ENCODE data around the gene CMTM4. TPM values are rescaled to one million over a fixed set of nuclear protein-coding genes. Genes with fewer than 3 reads are reported as not detected.
"Not testable (repeated sequence)": the region's sequence is repeated elsewhere in the genome, so short reads cannot be mapped to it uniquely, and the experiment has no call there.

The CMTM4 gene
- total RNA-seq, 2 experiments from 2014 or later = 0.73 to 0.84 TPM

DNA sequence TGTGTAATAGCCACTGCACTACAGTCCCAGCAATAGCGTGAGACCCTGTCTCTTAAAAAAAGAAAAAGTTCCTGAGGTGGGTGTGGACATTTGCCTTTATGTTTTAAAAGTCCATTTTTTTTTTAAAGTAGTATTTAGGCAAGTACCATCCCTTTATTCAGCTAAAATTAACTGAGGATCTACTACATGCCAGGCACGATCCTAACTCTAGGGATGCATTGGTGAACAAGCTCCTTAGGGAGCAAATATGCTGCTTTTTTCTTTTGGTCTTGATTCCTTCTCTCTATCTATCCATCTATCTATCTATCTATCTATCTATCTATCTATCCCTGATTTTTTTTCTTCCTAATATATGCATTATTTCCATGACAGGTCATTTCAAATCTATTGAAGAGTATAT lies 47.4 kb downstream of the CMTM4 start:
- Mint-ChIP-seq H3K9me3 (no peaks in the 10 kb centered on the region), H3K4me3 (no peak overlapping the region), H3K4me1 (peaks cover 15% of the 10 kb centered on the region), H3K36me3 (ENCODE audit: low read depth) (no peaks in the 10 kb centered on the region), H3K27me3 (peaks cover 2% of the 10 kb centered on the region), H3K27ac (no peak overlapping the region)
- CTCF ChIA-PET = interaction anchor here (0.6 kb wide), 2 partner anchors 113 to 307 kb away, joined by 3 read pairs; no protein-coding TSS in a partner anchor
- no peak for DNase-seq
- POLR2A ChIA-PET = no interaction called here

DNA sequence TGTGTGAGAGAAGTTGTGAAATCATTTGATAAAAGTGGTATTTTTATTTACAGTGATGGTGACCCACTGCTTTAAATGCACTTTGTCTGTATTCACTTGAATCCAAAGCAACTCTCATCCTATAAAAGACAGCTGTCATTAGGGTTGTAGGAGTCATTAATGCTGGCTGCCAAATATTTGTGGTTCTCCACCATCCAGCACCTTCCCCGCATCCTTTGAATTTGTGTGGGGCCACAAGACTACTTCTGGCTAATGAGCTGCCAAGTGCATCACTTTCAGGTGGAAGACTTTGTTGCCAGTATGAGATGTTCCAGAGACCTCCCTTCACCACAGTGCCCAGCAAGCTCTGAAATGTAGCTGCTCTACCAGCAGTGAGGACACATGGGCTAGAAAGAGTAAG lies 48.7 kb downstream of the CMTM4 start:
- H3K4me1 Mint-ChIP-seq = peaks cover 12% of the 10 kb centered on the region
- no peaks in the 10 kb centered on the region for H3K36me3 Mint-ChIP-seq (ENCODE audit: low read depth)
- DNase-seq = no peak
- H3K27me3 Mint-ChIP-seq = peaks cover 2% of the 10 kb centered on the region
- POLR2A ChIA-PET = no interaction called here
- CTCF ChIA-PET = interaction anchor here (1.2 kb wide), 1 partner anchor 28 kb away, joined by 3 read pairs; no protein-coding TSS in a partner anchor
- H3K9me3 Mint-ChIP-seq = no peaks in the 10 kb centered on the region
- no peak overlapping the region for H3K4me3 Mint-ChIP-seq
- no peak overlapping the region for H3K27ac Mint-ChIP-seq

DNA sequence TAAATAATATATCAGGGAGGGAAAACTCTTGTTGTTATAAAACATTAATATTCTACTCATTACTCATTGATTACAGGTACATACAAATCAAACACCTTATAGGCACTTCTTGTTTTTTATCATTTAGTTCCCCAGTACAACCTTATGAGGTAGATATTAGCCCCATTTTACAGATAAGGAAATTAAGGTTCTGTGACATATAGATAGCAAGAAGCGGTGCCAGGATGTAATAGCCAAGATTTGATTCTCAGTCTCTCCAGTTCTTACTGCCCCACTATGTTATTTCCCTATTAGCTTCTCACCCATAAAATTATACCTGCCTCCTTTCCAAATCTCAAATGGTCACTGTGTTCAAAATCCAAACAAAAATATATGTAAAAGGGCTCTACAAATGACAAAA lies 55.2 kb downstream of the CMTM4 start:
- Mint-ChIP-seq H3K36me3 (ENCODE audit: low read depth) (no peaks in the 10 kb centered on the region), H3K4me3 (no peak overlapping the region), H3K27me3 (peaks cover 6% of the 10 kb centered on the region), H3K27ac (no peak overlapping the region), H3K9me3 (no peaks in the 10 kb centered on the region), H3K4me1 (no peaks in the 10 kb centered on the region)
- DNase-seq = no peak
- ChIA-PET CTCF (interaction anchor here (2.4 kb wide), 1 partner anchor 10 kb away, joined by 9 read pairs; no protein-coding TSS in a partner anchor), POLR2A (no interaction called here)

DNA sequence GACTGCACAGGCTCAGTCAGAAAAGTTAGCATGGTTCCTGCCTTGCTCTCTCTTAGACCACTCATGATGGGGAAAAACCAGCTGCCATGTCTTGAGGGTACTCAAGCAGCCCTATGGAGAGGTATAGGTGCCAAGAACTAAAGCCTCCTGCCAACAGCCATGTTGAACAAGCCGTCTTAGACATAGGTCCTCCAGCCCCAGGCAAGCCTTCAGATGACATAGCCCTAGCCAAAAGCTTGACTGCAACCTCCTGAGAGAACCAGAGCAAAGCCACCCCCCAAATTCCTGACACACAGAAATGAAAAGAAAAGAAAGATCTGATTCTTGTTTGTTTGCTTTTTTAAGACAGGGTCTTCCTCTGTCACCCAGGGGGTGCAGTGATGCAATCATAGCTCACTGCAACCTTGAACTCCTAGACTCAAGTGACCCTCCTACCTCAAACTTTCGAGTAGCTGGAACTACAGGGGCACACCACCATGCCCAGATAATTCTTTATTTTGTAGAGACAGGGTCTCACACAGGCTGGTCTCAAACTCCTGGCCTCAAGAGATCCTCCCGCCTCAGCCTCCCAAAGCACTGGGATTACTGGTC lies 55.7 kb downstream of the CMTM4 start:
- no peak overlapping the region for H3K4me3 Mint-ChIP-seq
- no peaks in the 10 kb centered on the region for H3K9me3 Mint-ChIP-seq
- no peaks in the 10 kb centered on the region for H3K4me1 Mint-ChIP-seq
- no peak for DNase-seq
- H3K27ac Mint-ChIP-seq = no peak overlapping the region
- H3K36me3 Mint-ChIP-seq (ENCODE audit: low read depth) = no peaks in the 10 kb centered on the region
- ChIA-PET CTCF (interaction anchor here (2.4 kb wide), 1 partner anchor 11 kb away, joined by 9 read pairs; no protein-coding TSS in a partner anchor), POLR2A (no interaction called here)
- H3K27me3 Mint-ChIP-seq = peaks cover 5% of the 10 kb centered on the region

DNA sequence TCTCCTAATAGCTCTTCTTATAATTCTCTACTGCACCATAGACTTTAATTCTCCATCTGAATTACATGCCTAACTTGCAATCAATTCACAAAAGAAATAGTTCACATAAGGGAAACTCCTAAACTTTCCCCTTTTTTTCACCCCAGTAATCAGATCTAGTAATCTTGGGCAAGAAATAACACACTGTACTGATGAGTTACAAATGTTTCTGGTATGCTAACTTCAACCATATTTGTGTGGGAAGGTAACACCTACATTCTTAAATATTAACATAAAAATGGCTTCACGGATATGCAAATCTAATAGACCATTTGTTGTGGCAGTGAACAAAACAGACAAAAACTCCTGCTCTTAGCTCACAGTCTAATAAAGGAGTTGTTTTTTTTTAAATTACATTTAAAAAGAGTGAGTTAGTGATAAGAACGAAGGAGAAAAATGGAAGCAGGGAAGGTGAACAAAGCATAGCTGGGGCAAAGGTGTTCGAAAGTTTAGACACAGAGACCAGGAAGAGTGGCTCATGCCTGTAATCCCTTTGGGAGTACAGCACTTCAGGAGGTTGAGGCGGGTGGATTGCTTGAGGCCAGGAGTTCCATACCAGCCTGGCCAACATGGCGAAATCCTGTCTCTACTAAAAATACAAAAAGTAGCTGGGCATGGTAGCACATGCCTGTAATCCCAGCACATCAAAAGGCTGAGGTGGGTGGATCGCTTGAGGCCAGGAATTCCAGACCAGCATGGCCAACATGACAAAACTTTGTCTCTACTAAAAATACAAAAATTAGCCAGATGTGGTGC lies 57.3 kb downstream of the CMTM4 start:
- CTCF ChIA-PET = interaction anchor here (1.6 to 2.4 kb wide), 2 partner anchors 12 to 191 kb away, joined by 3 to 9 read pairs; partner anchors contain the start of gene NAE1
- peaks cover 5% of the 10 kb centered on the region for H3K27me3 Mint-ChIP-seq
- no peaks in the 10 kb centered on the region for H3K9me3 Mint-ChIP-seq
- POLR2A ChIA-PET = no interaction called here
- no peak overlapping the region for H3K4me3 Mint-ChIP-seq
- DNase-seq = no peak
- H3K36me3 Mint-ChIP-seq (ENCODE audit: low read depth) = no peaks in the 10 kb centered on the region
- H3K27ac Mint-ChIP-seq = no peak overlapping the region
- H3K4me1 Mint-ChIP-seq = no peaks in the 10 kb centered on the region

DNA sequence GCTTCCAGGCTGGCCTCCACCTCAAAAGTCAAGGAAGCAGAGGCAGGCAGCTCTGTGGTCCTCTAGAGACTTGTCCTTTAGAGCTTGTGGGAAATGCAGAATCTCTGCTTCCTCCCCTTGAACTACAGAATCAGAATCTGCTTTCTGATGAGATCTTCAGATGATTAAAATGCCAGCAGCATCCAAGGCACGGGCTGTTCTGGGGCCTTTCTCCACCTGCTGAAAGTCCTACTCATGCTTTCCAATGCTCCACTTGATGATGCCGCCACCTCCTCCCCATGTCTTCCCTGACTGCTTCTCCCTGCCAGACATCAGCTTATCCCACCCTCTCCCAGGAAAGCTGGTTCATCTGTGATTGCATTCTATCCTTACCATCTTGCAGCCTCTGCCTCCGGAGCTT lies 58.7 kb downstream of the CMTM4 start:
- H3K27ac Mint-ChIP-seq = no peak overlapping the region
- H3K4me1 Mint-ChIP-seq = no peaks in the 10 kb centered on the region
- no peaks in the 10 kb centered on the region for H3K36me3 Mint-ChIP-seq (ENCODE audit: low read depth)
- ChIA-PET CTCF (interaction anchor here (1.5 to 1.6 kb wide), 2 partner anchors 13 to 193 kb away, joined by 3 to 9 read pairs; partner anchors contain the start of gene NAE1), POLR2A (no interaction called here)
- no peak for DNase-seq
- H3K27me3 Mint-ChIP-seq = peaks cover 5% of the 10 kb centered on the region
- no peak overlapping the region for H3K4me3 Mint-ChIP-seq
- H3K9me3 Mint-ChIP-seq = no peaks in the 10 kb centered on the region

DNA sequence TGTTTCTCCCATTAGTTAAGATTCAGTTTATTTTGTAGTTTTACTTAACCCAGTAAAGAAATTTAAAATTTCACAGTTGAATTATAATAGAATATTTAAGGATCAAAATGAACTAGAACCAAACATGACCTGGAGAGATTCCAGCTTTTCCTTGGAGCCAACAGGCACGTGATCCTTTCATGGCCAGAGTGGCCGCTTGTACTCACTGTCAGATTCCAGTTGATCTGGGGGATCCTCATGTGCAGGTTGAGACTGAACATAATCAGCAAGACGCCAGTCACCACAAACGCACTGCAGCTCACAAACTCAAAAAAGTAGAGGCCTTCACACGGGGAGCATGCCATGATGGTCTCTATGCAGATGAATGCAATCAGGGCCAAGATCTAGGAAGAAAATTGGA lies 60.3 kb downstream of the CMTM4 start:
- no peak overlapping the region for H3K27ac Mint-ChIP-seq

DNA sequence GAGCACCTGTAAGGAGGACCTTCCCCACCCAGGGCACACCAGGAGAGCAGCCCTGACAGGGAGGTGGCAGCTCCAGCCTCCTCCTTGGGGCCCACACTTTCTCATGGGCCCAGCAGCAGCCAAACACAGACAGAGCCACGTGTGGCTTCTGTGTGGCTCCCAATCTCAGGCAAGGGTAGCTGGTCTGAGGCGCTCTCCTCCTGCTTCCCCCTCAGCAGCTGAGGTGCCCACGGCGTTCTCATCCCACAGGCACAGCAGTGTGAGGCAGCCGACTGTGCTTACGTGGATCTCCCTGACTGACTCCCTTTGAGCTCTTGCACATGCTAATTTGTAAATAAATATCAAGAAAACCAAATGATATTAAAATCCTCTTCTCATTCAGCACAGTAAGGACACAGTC lies 61.1 kb downstream of the CMTM4 start:
- H3K9me3 Mint-ChIP-seq = no peaks in the 10 kb centered on the region
- no peak overlapping the region for H3K4me3 Mint-ChIP-seq
- DNase-seq = no peak
- peaks cover 2% of the 10 kb centered on the region for H3K27me3 Mint-ChIP-seq
- no peaks in the 10 kb centered on the region for H3K36me3 Mint-ChIP-seq (ENCODE audit: low read depth)
- H3K4me1 Mint-ChIP-seq = no peaks in the 10 kb centered on the region
- ChIA-PET CTCF (interaction anchor here (1.8 kb wide), 1 partner anchor 16 kb away, joined by 11 read pairs; no protein-coding TSS in a partner anchor), POLR2A (no interaction called here)
- no peak overlapping the region for H3K27ac Mint-ChIP-seq

More for the DNA sequence above, 60.3 kb downstream of the CMTM4 start:
- no peaks in the 10 kb centered on the region for H3K9me3 Mint-ChIP-seq
- no peak overlapping the region for H3K4me3 Mint-ChIP-seq
- POLR2A ChIA-PET = no interaction called here
- H3K36me3 Mint-ChIP-seq (ENCODE audit: low read depth) = no peaks in the 10 kb centered on the region
- H3K27me3 Mint-ChIP-seq = peaks cover 5% of the 10 kb centered on the region
- no peaks in the 10 kb centered on the region for H3K4me1 Mint-ChIP-seq
- CTCF ChIA-PET = interaction anchor here (1.8 kb wide), 1 partner anchor 15 kb away, joined by 11 read pairs; no protein-coding TSS in a partner anchor
- DNase-seq = no peak

DNA sequence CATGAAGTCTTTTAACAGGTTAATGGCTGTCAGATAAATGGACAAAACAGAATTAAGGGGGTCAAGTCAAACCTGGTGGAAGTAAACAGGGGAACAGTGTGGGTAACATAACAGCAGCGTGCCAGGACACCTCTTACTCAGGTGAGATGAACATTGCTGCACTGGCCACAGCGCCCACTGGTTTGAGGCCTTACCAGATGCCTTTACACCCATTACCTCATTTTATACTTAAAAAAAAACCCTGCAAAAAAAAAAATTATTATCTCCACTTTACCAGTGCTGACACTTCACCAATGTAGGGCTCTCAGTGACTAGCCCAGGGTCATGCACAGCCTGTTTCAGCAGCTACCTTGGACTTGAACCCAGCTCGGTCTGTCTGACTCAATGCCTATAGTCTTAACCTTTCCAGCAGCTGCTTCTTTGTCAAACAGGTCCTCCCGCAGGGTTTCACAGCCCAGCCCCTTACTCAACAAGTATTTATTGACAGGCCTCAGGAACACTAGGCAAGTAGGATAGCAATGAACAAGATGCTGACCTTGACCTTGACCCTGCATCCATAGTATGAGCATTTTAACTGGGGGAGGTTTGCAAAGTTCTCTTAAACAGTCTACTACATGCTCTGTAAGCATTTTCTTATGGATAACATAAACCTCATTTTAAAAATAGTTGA lies 61.9 kb downstream of the CMTM4 start:
- H3K27ac Mint-ChIP-seq = no peak overlapping the region

DNA sequence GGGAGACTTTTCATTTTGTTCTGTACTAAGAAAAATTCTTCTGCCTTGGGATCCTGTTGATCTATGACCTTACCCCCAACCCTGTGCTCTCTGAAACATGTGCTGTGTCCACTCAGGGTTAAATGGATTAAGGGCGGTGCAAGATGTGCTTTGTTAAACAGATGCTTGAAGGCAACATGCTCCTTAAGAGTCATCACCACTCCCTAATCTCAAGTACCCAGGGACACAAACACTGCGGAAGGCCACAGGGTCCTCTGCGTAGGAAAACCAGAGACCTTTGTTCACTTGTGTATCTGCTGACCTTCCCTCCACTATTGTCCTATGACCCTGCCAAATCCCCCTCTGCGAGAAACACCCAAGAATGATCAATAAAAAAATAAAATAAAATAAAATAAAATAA lies 65.0 kb downstream of the CMTM4 start:
- H3K4me1 Mint-ChIP-seq; DNase-seq; POLR2A ChIA-PET; H3K9me3 Mint-ChIP-seq; H3K36me3 Mint-ChIP-seq (ENCODE audit: low read depth); H3K27me3 Mint-ChIP-seq; H3K4me3 Mint-ChIP-seq; CTCF ChIA-PET; H3K27ac Mint-ChIP-seq: not testable (repeated sequence)

More for the DNA sequence above, 61.9 kb downstream of the CMTM4 start:
- Mint-ChIP-seq H3K36me3 (ENCODE audit: low read depth) (no peaks in the 10 kb centered on the region), H3K4me1 (no peaks in the 10 kb centered on the region), H3K9me3 (no peaks in the 10 kb centered on the region), H3K27me3 (peaks cover 2% of the 10 kb centered on the region), H3K4me3 (no peak overlapping the region)
- ChIA-PET CTCF (interaction anchor here (1.8 kb wide), 1 partner anchor 17 kb away, joined by 11 read pairs; no protein-coding TSS in a partner anchor), POLR2A (interaction anchor here (0.6 kb wide), 1 partner anchor 251 kb away, joined by 3 read pairs; no protein-coding TSS in a partner anchor)
- no peak for DNase-seq

DNA sequence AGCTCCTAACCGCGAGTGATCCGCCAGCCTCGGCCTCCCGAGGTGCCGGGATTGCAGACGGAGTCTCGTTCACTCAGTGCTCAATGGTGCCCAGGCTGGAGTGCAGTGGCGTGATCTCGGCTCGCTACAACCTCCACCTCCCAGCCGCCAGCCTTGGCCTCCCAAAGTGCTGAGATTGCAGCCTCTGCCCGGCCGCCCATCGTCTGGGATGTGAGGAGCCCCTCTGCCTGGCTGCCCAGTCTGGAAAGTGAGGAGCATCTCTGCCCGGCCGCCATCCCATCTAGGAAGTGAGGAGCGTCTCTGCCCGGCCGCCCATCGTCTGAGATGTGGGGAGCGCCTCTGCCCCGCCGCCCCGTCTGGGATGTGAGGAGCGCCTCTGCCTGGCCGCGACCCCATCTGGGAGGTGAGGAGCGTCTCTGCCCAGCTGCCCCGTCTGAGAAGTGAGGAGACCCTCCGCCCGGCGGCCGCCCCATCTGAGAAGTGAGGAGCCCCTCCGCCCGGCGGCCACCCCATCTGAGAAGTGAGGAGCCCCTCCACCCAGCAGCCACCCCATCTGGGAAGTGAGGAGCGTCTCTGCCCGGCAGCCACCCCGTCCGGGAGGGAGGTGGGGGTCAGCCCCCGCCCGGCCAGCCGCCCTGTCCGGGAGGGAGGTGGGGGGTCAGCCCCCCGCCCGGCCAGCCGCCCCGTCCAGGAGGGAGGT lies 65.8 kb downstream of the CMTM4 start:
- CTCF ChIA-PET; DNase-seq; POLR2A ChIA-PET; H3K27ac Mint-ChIP-seq; H3K9me3 Mint-ChIP-seq; H3K4me3 Mint-ChIP-seq; H3K36me3 Mint-ChIP-seq (ENCODE audit: low read depth); H3K4me1 Mint-ChIP-seq; H3K27me3 Mint-ChIP-seq: not testable (repeated sequence)

DNA sequence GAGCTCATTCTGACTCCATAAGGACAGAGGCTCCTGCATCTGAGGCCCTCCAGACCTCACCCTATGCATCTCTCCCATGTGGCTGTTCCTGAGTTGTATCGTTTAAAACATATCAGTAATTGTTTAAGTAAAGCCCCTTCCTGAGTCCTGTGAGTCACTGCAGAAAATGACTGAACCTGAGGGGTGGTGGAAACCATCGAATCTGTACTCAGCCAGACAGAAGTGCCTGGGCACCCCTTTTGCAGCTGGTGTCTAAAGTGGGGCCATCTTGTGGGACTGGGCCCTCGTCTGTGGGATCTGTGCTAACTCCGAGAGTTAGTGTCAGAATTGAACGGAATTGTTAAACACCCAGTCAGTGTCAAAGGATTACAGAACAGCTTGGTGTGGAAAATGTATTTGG lies 66.7 kb downstream of the CMTM4 start:
- H3K27ac Mint-ChIP-seq = no peak overlapping the region
- no peak for DNase-seq
- H3K27me3 Mint-ChIP-seq = no peaks in the 10 kb centered on the region
- H3K4me3 Mint-ChIP-seq = no peak overlapping the region
- no peaks in the 10 kb centered on the region for H3K9me3 Mint-ChIP-seq
- H3K36me3 Mint-ChIP-seq (ENCODE audit: low read depth) = no peaks in the 10 kb centered on the region
- CTCF ChIA-PET = interaction anchor here (0.6 kb wide), 1 partner anchor 57 kb away, joined by 3 read pairs; no protein-coding TSS in a partner anchor
- H3K4me1 Mint-ChIP-seq = no peaks in the 10 kb centered on the region
- POLR2A ChIA-PET = no interaction called here

Data from activated CD4-positive, alpha-beta T cell treated with anti-CD3 and anti-CD28 coated beads, Interleukin-2, amount 10 ng/mL, durations not matched to agents 7 days and 5 days (primary cell).